CD4-positive, alpha-beta T cell treated with Interleukin-1 beta for 1 hour (primary cell): ENCODE measurements around the gene FAM237A.

Experiments used
- DNase-seq, 2 donors: peaks; one replicate each; pipeline ENCODE4 v3.0.0-alpha.2; 2020 to 2022

The FAM237A gene

DNA sequence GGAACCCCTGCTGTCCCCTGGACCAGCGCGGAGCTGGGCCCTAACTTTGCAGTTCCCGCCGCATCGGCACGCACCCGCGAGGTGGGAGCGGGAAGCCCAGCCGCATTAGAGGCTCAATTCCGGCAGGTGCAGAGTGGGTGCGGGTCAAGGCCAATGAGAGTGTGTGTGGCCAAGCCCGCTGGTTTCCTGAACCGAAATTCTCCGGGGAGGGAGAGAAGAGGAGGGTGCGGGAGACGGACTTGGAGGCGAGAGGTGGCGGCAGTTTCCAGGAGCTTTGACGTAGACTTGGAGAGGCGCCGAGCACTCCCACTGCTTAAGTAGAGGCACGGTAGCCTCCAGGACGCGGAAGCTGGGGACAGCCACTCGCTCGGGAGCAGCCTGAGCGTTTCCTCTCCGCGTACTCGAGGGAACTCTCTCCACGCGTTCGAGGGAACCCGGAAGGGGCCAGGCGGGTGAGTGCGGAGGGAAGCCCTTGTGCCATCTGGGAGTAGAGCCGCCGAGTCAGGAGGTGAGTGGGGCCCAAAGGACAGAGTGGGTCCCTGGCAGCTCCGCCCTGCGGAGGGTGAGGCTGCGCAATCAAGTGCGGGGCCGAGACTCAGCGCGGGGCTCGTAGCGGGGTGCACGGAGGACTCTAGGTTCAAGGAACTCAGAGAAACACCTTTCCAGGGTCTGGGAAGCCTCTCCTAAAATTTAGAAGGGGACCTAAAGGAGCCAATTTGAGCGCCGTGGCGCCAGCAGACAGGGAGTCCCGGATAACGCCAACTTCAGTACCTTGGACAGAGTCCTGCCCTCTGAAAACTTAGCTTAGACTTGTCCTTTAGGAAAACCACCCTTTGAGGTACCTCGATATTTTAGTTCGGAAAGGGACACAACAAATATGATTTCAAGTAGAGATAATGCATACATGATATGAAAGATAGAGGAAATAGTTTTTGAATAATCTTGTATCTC is at the start of gene FAM237A:
Gene FAM237A, plus strand, starts transcription at position 413 of the 951 bp plus-strand sequence. CDS start 1,750 bp downstream, outside the sequence.
- DNase-seq, result no peak

DNA sequence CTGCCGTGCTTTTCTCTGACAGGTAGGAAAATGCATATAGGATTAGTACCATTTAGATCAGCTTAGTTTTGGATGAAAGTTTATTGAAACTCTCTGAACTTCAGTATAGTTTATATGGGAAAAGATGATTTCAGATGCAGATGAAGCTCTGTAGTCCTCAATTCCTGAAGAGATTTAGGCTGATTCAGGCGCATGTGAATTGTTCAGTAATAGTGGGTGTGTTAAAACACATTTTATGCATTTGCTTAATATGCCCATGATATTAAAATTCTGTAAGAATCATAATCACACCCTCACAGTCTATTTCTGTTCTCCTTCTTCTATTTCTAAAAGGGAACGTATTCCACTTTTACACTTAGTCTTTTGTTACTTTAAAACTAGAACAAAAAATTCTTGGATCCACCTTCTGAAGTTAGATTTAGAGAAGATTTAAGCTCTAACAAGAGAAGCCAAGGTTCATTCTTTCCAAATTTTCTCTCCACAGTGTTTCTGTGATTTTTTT is 44.5 kb upstream of the FAM237A start:
- DNase-seq, result no peak

DNA sequence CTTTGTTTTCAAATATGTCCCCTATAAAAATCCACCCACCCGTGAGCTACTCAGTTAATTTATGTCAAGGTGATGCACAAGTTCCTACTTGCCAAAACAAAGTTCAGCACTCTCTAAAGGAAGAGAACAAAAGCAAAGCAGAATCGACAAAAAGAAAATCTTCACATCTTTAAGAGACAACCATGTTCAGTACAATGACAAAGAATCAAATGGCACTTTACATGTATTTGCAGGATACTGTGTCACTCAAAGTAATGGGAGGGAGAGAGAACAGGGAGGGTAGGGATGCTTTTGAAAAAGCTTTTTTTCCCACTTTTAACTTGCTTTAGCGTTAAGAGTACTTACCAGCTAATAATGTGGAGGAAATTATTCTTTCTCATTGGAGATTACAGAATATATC is 39.0 kb upstream of the FAM237A start:
- DNase-seq, result no peak

DNA sequence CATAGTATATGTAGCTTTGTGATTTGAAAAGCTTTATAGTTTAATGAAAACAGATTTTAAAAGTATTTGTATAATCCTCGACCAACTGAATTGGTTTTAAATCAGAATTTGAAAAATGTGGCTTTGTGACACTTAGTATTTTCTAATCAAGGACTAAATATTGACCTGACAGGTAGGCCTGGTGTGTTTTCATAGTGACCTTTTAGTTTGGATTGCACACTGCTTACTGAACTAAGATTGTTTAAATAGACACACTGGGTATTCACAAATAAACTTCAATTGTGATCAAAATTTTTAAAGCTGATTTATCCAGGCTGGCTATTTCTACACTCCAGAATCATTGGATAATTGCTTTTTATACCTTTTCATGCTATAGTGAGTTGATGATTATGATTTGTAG is 31.8 kb upstream of the FAM237A start:
- DNase-seq, result no peak

DNA sequence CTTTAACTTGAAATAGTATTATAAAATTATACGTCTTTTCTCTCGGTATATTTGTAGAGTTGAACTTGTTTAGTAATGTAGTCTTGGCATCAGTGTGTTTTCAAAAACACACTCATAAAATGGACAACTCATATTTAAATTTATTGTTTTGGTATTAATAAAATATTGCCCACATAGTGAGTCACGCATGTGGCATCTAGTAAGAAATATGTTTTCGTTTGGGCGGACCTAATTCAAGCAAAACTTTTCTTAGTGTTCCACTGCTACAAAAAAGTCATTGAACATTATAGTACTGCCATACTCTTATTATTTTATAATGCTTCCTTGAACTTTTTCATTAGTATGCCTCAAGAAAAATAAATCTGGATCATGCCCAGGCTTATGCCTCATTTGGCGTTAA is 31.1 kb upstream of the FAM237A start:
- no peak for DNase-seq

DNA sequence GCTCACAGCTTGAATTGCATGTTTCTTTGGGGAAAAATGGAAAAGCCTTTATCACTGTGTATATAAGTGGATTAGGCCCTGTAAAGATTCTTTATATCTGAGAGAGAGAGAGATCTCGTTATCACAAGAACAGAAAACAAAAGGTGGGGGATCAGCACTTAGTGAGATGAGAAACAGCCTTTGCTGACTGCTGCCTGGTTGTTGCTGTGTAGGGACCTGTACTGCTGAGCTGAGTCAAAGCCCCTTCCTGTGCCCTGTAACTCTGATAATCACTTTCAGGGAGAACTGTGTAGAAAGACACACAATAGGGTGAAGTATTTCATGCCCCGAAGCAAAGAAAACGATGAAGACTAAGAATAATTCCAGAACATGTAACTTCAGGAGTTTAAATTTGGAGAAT is 30.6 kb upstream of the FAM237A start:
- no peak for DNase-seq

DNA sequence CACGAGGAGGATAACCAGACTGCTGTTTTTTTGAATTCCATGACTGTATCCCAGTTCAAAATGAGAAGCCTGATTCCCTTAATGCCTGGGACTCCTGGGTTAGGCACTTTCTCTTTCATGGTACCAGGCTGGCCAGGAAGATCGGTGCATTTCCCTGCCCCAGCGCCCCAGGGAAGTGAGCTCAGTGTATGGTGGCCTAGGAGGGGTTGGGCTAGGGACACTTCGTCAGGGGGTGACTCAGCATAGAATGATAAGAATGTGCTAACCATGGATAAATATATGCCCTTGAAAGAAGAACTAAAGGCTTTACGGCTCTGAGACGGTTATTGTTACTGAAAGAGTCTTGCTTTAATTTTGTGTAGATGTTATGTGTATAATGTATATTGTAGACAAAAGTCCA is 27.5 kb upstream of the FAM237A start:
- no peak for DNase-seq

DNA sequence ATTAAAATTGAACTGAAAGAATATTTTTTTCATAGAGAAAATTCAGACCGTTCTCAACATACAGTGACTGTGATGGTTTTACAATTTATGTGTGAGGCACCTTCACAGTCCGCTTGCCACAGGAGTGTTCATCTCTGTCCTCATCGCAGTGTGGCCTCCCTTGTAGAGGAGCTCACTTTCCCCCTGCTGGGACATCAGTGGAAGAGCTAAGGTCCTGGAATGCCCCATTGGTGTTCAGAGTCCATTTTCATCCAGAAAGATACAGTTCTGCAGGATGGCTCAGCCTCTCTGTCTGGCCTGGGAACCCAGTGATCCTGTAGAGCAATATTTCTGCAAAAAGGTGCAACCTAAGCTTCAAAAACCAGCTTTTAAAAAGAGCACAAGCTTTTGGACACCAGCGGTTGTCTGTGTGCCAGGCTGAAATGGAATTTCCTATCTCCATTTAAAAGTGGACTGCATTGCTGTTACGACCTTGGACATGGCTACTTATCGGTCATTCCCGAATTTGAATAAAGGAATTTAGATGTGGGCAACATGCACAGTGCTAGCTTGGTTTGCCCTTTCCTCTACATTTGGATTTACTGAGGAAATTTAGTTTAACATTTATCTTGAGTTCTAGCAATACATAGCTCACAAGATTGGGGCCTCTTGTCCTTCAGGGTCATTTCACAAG is 26.7 kb upstream of the FAM237A start:
- no peak for DNase-seq

DNA sequence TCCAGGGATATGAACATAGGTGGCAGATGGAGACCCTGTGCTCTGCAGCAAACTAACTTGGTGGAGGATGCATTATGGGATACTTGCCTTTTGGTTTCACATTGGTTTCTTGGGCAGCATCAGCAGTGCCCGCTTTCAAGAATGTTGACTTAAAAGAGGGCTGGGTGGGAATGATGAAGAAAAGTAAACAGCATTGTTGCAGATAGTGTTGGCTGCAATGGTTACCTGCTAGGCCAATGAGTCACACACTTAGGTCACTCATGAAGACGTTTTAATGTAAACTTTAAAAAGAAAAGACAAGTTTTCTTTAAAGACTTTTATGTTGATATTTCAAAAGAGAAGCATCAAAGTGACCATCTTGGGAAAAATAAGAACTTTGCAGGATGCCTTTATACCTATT is 26.1 kb upstream of the FAM237A start:
- no peak for DNase-seq

DNA sequence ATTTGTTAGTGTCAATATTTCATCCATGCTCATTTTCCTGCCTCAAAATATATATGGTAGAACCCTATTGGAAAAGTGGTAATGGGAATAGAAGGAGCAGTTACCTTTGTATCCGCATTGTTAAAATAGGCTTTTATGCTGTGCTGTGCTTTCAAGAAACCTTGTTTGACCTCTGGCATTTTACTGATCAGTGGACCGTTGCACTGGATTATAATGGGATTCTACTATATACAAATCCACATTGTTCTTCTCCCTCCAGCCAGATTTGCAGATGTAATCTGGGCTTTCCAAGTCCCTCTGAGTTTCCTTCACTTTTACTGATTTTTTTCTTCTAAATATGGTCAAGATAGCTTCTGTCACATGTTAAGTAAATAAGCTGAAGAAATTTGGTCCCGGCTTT is 23.3 kb upstream of the FAM237A start:
- no peak for DNase-seq

DNA sequence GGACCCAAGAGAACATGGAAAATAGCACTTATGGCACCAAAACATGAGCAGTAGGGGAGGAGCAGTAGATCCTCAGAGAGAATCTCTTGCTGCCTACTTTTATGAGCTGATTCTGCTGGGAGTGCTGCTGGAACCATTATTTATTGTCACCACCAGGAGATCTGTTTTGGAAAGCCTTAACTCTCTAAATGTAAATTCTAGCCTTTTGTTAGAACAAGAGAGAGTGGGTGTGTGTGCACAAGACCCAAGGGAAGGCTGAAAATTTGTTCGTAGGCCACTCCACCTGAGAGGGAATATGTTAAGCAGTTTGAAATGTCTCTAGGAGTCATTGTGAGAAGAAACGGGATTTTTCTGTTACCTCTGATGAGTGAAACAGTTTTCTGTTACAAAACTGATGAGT is 16.2 kb upstream of the FAM237A start:
- DNase-seq, result no peak

DNA sequence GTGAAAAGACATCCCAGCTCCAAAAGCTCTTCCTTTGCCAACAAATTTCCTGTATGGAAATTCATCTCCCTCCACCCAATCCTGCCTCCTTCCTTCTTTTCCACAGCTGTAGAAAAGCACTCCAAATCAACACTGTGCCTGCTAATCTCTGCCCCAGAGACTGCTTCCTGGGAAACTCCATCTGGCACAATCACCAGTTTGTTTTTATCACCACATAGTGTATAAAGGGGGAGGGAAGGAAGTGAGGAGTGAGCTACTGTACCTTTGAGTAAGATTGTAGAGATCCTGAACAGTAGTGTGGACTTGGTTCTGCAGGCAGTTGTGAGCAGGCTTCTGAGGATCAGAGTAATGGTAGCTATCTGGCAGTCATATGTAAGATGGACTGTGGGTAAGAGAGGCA is 14.7 kb upstream of the FAM237A start:
- no peak for DNase-seq

DNA sequence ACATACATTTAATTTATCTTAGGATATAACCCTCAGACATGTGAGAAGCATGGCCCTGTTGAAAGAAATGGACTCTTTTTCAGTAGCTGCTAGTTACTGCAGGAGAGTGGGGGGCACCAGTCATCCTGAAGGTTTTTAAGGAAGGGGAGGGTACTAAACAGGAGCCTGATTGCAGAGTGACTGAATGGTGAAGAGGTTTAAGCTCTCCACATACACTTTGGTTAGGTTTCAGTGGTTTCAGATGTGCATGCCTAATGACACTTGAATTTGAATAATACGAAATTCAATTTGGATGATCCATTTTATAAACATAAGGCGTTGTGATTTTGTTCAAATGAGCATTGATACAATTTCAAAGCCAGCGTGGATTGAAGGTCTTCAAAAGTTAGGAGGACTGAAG is 10.9 kb upstream of the FAM237A start:
- no peak for DNase-seq

DNA sequence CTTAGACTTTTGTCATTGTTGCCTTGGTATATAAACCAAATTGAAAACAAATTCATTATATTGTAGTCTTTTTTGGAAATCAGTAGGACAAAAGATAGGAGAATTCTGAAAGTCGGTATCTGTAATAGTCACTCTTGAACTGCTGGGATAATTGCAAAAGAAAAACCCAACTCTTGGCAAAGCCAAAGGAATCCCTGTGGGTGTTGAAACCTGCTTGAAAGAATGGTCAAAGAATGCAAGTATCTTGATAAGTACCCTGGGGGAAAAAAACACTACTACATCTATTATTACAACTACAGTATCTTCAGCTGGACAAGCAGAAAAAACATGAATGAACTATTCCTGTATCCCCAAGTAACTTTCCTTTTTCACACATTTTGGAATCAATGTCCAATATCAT is 7.3 kb upstream of the FAM237A start:
- no peak for DNase-seq

DNA sequence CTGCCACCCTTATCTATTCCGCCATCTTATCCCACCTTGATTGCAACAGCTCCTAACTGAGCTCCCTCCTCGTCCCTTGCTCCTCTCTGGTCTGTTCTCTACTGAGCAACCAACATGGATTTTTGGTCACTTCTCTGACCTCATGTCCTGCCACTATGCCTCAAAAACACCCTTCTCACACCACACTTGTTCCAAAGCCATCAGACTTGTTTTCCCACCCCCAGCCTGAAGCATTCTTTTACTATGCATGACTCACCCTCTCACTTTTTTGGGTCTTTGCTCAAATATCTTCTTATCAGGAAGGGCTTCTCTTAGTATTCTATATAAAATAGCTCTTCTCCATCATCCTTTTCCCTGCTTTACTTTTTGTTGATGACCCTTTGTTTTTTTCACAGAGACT is 2.7 kb upstream of the FAM237A start:
- DNase-seq, result no peak

DNA sequence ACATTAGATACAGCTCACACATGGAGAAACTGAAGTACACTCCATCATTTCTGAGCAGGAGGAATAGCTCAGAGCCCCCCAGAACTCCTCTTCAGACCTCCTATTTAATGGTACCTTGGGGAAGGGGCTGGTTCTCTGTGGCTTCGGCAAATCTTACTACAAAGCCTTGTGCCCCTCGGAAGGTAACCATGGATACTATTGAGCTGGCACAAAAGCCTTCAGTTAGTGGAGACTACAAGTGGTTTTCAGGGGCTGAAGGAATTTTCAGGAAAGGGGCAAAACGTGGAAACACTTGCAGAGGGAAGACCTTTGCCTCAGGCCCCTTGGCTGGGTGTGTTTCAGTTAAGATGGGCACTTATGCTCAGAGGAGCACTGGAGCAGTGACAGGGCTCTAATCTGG is 1.1 kb upstream of the FAM237A start:
- no peak for DNase-seq

DNA sequence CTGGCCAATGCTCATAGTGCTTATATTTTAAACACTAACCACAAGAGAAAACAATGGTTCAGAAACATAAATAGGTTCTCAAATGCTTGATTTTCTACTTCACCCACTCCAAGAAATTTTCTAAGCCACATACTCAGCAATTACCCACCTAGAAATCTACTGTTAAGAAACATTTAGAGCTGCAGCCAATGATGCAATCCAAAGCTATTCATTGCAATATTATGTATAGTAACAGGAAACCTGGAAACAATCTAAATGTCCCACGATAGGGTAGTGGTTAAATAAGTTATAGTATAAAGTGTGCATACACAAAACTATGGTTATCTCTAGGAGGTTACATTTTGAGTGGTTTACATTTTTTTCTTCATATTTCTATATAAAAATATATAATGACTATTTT is 5.7 kb downstream of the FAM237A start:
- DNase-seq, result no peak

DNA sequence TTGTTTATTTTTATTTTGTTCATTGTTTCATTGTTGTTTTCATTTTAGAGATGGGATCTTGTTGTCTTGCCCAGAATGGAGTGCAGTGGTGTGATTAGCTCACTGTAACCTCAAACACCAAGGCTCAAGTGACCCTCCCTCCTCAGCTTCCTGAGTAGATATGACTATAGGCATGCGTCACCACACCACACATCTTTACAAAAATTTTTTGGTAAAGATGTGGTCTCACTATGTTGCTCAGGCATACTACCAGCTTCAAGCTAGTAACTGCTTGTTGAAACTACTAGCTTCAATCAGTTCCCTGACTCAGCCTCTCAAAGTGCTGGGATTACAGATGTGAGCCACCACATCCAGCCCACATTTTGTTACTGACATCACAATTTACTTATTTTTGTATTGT is 14.8 kb downstream of the FAM237A start:
- DNase-seq, result no peak

DNA sequence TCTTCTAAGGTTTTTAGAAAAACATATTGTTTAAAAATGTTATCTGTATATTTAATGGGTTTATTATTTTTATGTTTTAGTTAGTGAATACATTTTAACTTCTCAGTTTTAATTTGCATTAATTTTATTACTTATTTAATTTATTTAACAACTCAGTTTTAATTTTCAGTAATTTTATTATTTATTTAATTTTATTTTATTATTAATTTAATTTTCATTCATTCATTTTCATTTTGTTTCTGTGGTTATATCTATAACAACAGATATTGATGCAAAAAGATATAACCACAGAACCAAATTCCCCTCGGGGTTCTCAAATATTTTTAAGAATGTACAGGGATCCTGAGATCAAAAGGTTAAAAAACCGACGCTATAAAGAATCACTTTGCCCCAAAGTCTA is 23.0 kb downstream of the FAM237A start:
- DNase-seq, result no peak

DNA sequence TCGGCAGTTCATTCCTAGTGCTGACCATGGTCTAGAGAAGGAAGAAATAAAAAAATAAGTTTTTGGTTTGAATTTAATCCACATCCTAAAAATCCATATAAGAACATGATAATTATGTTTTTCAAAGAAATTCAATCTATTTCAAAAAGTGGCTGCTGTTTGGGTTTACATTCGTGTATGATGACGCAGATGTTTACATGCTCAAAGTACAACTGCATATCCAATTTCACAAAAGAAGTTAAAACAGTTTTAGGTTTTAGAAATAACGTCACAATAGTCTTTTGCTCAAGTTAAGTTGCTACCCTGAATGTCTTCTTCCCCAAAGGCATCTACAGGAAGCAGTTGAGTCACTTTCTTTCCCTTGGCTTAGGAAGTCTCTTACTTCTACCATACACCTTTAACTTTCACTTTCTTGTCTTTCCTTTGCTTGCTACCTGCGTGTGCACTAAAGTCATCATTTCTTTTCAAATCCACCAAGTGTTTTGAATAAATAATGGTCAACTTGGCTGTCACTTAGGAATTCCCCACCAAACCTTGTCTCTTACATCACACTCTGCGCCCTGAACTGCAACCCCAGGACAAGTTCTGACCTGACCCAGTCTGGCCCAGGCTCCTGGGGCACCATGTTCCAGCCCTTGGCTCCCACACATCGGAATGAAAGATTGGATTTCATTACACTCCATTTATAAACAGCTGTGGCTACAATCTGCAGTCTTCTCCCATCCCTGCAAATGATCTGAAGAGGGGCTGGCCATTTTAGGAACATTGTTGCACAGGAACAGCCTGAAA is 28.4 kb downstream of the FAM237A start:
- no peak for DNase-seq

DNA sequence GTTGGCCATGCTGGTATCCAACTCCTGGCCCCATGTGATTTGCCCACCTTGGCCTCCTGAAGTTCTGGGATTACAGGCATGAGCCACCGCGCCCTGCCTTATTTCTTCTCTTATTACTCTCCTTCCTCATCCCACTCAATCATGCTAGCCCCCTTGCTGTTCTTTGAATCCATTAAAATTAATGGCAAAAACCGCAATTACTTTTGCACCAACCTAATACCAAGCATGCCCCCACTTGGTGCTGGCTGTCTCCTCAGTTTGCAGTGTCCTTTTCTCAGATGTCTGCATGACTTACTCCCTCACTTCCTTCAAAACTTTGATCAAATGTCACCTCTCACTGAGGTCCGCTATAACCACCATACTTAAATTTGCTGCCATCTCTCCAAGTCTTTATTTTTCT is 41.3 kb downstream of the FAM237A start:
- no peak for DNase-seq

DNA sequence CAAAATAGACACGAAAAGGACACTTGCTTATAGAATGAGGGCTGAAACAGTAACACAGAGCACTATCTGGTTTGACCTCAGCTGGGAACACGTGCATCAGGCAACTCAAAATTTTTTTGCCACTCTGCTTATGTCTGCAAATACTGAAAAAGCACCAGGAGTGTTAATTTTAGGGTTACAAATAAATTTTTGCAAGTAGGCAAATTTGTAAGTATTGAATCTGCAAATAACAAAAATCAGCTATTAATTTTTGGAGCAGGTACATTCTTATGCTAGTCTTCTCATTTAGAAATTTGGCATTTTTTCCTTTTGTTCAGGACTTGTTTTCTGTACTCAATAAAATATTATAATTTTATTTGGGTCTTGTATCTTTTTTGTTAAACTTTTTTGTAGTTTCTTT is 46.2 kb downstream of the FAM237A start:
- DNase-seq, result no peak

DNA sequence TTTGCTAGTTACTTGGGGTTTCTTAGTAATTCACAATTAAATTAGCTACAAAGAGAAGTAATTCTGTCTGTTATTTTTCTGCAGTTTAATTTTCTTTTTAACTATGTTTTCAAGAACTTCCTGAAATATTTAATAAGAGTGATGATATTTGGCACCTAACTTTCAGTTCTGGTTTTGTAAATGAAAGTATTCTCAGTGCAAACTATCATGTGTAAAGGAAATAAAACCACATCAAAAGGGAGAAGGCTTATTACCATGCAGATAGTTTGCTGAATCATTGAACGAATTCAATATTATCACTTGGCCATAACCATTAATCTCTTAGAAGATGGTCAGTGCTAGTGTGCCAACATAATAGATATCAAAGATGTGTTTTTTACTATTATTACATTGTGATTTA is 46.7 kb downstream of the FAM237A start:
- DNase-seq, result no peak
